A549 (cell line): Measurements from ENCODE around the gene AKR7A3.

Experiments used
- CHD2 ChIP-seq: fragments of 150-350 bp; IDR thresholded peaks from 2 replicates; pipeline ENCODE4 v1.6.1; 2014; ENCODE audit warnings: low read length; ENCODE audit not compliant: partially characterized antibody
- EP300 ChIP-seq, 2 experiments: fragments of >200 bp; sonication (Bioruptor Twin); formaldehyde crosslinking; IDR thresholded peaks; 2 replicates in 1 of 2; 3 replicates in 1 of 2; pipeline ENCODE4 v1.6.1; 2016 to 2017

GRCh38 chr1:19310061-19310460 lies 21.5 kb upstream of the AKR7A3 start:
- TF ChIP-seq CHD2 (no peak), EP300 (IDR thresholded peaks at IDR 0.05) (no peak)
